A673 (cell line): ENCODE measurements around the gene CLTCL1. TPM values are rescaled to one million over a fixed set of nuclear protein-coding genes. Genes with fewer than 3 reads are reported as not detected.

Experiments
- BruUV-seq: library from RNA; stranded (reverse); fragments of 400-500 nt; replicated peaks from 2 replicates; lab custom pipeline; 2021; lab: Mats Ljungman, UMichigan
- CTCF ChIA-PET: fragments of 300-600 bp; sonication (Branson Sonifier 250); formaldehyde crosslinking; loops from one replicate; lab custom pipeline; 2022; ENCODE audit warnings: antibody characterized with exemption; lab: Charles Lee
- POLR2A ChIA-PET: fragments of 300-600 bp; sonication (Branson Sonifier 250); formaldehyde crosslinking; loops from one replicate; lab custom pipeline; 2022; ENCODE audit warnings: antibody characterized with exemption; ENCODE audit not compliant: low non-redundant PET; lab: Charles Lee
- DNase-seq: peaks from one replicate; pipeline ENCODE4 v3.0.0-alpha.2; 2015; ENCODE audit warnings: low spot score
- H3K27ac ChIP-seq: fragments of 200-600 bp; sonication (generic); 2 replicates; pipeline ENCODE4 v1.5.1; 2016; ENCODE audit warnings: mixed run types, low read depth, mild to moderate bottlenecking, mixed read lengths, antibody characterized with exemption, low read length; ENCODE audit not compliant: poor library complexity, severe bottlenecking
- H3K27me3 ChIP-seq: fragments of 200-600 bp; sonication (generic); replicated peaks from 2 replicates; pipeline ENCODE4 v1.6.1; 2017; ENCODE audit warnings: mixed run types, low read depth, mild to moderate bottlenecking, mixed read lengths, antibody characterized with exemption, low read length; ENCODE audit not compliant: insufficient read depth, poor library complexity
- H3K36me3 ChIP-seq: fragments of 200-600 bp; sonication (generic); 2 replicates; pipeline ENCODE4 v1.6.1; 2016; ENCODE audit warnings: mixed run types, mild to moderate bottlenecking, mixed read lengths, antibody characterized with exemption, low read length; ENCODE audit not compliant: insufficient read depth, poor library complexity, severe bottlenecking
- H3K4me1 ChIP-seq: fragments of 200-600 bp; sonication (generic); 2 replicates; pipeline ENCODE4 v1.6.1; 2017; ENCODE audit warnings: mixed run types, mild to moderate bottlenecking, mixed read lengths, antibody characterized with exemption, low read length; ENCODE audit not compliant: insufficient read depth, poor library complexity, severe bottlenecking
- H3K4me3 ChIP-seq: fragments of 200-600 bp; sonication (generic); 2 replicates; pipeline ENCODE4 v1.5.1; 2016; ENCODE audit warnings: low read depth, mixed run types, mild to moderate bottlenecking, mixed read lengths, low read length; ENCODE audit not compliant: poor library complexity, severe bottlenecking
- H3K9me3 ChIP-seq: fragments of 200-600 bp; sonication (generic); 2 replicates; pipeline ENCODE4 v1.6.1; 2016; ENCODE audit warnings: mixed run types, low read depth, mild to moderate bottlenecking, mixed read lengths, antibody characterized with exemption, low read length; ENCODE audit not compliant: poor library complexity, severe bottlenecking
- CTCF ChIP-seq: fragments of 300-800, 200-600 bp; sonication (generic); conservative IDR thresholded peaks from 2 replicates; pipeline ENCODE4 v1.5.1; 2017; ENCODE audit warnings: low read depth, mild to moderate bottlenecking, antibody characterized with exemption, low read length, moderate library complexity, mixed read lengths
- EZH2 ChIP-seq: fragments of 200-600 bp; sonication (generic); IDR thresholded peaks from 2 replicates; pipeline ENCODE4 v1.6.1; 2017; ENCODE audit warnings: borderline replicate concordance, low read depth, mild to moderate bottlenecking, mixed read lengths, antibody characterized with exemption, low read length; ENCODE audit not compliant: poor library complexity, severe bottlenecking
- intact Hi-C: fragments of 100-400 bp; cut with micrococcal nuclease; formaldehyde crosslinking; loops from one replicate; pipeline ENCODE4 v1.10.0; 2022; ENCODE audit not compliant: unreplicated experiment
- total RNA-seq: library from RNA; stranded (reverse); gene quantifications from 2 replicates; pipeline ENCODE4 v1.2.3, GENCODE V29; 2021

The CLTCL1 gene
- total RNA-seq, 1 experiment from 2014 or later = 7.5 TPM

- Histone ChIP-seq H3K4me1 (no peaks in the 10 kb centered on the region), H3K36me3 (peaks cover 10% of the 10 kb centered on the region), H3K4me3 (no peak overlapping the region), H3K9me3 (no peaks in the 10 kb centered on the region), H3K27me3 (no peaks in the 10 kb centered on the region), H3K27ac (no peak overlapping the region)
- TF ChIP-seq EZH2 = no peak
- TF ChIP-seq CTCF = no peak
- DNase-seq = no peak
- intact Hi-C loops = no loop called here
- ChIA-PET CTCF (no interaction called here), POLR2A (no interaction called here)
- no TSS peak for BruUV-seq
Measured at GRCh38 chr22:19134874-19135273, 156.6 kb downstream of the CLTCL1 start.

- Histone ChIP-seq H3K27ac (no peak overlapping the region), H3K4me3 (no peak overlapping the region), H3K27me3 (no peaks in the 10 kb centered on the region), H3K36me3 (peaks cover 5% of the 10 kb centered on the region), H3K9me3 (no peaks in the 10 kb centered on the region), H3K4me1 (no peaks in the 10 kb centered on the region)
- DNase-seq = no peak
- POLR2A ChIA-PET = no interaction called here
- CTCF ChIA-PET = no interaction called here
- no peak for TF ChIP-seq EZH2
- TF ChIP-seq CTCF = no peak
- no TSS peak for BruUV-seq
- intact Hi-C loops = no loop called here
Measured at GRCh38 chr22:19134176-19134831, 157.2 kb downstream of the CLTCL1 start.

- no peak for DNase-seq
- ChIA-PET POLR2A (no interaction called here), CTCF (no interaction called here)
- Histone ChIP-seq H3K9me3 (no peaks in the 10 kb centered on the region), H3K27me3 (no peaks in the 10 kb centered on the region), H3K4me3 (no peak overlapping the region), H3K27ac (no peak overlapping the region), H3K36me3 (peaks cover 3% of the 10 kb centered on the region), H3K4me1 (no peaks in the 10 kb centered on the region)
- BruUV-seq = no TSS peak
- intact Hi-C loops = no loop called here
- TF ChIP-seq EZH2 (no peak), CTCF (no peak)
Measured at GRCh38 chr22:19133561-19133960, 158.0 kb downstream of the CLTCL1 start.
